CD14-positive monocyte (primary cell): ENCODE results near the gene FRY. TPM values are rescaled to one million over a fixed set of nuclear protein-coding genes. Genes with fewer than 3 reads are reported as not detected.

Experiments used
- DNase-seq, 3 donors: peaks; one replicate each; pipeline ENCODE4 v3.0.0-alpha.2; 2011 to 2022
- H2AFZ ChIP-seq: 2 replicates; pipeline ENCODE4 v1.6.0; 2012; ENCODE audit warnings: mild to moderate bottlenecking, low read depth, low read length, inconsistent platforms; ENCODE audit not compliant: insufficient read depth, poor library complexity, severe bottlenecking
- H3K27ac ChIP-seq, 2 donors: 1 replicate in 1 of 2; 2 replicates in 1 of 2; pipeline ENCODE4 v1.5.1; 2012 to 2013; ENCODE audit warnings: low read length in 2 of 2, control low read depth in 1 of 2, inconsistent platforms in 1 of 2, low read depth in 1 of 2, mild to moderate bottlenecking in 1 of 2
- H3K27me3 ChIP-seq, 2 donors: one replicate each; pipeline versions ENCODE4 v1.6.0 to v1.6.1; 2011 to 2013; ENCODE audit warnings: low read length in 2 of 2; ENCODE audit not compliant: control insufficient read depth in 2 of 2, insufficient read depth in 2 of 2
- H3K36me3 ChIP-seq, 2 donors: replicated peaks in 1 of 2; 1 replicate in 1 of 2; 2 replicates in 1 of 2; pipeline versions ENCODE4 v1.5.1 to v1.6.1; 2012 to 2013; ENCODE audit warnings: low read length in 2 of 2, control low read depth in 1 of 2, inconsistent platforms in 1 of 2, mild to moderate bottlenecking in 1 of 2; ENCODE audit not compliant: insufficient read depth in 2 of 2, control insufficient read depth in 1 of 2
- H3K4me1 ChIP-seq, 2 donors: 1 replicate in 1 of 2; 2 replicates in 1 of 2; pipeline versions ENCODE4 v1.5.1 to v1.6.1; 2012 to 2013; ENCODE audit warnings: low read length in 2 of 2, control low read depth in 1 of 2, inconsistent platforms in 1 of 2, mild to moderate bottlenecking in 1 of 2, moderate library complexity in 1 of 2; ENCODE audit not compliant: insufficient read depth in 2 of 2, control insufficient read depth in 1 of 2
- H3K4me2 ChIP-seq: replicated peaks from 2 replicates; pipeline ENCODE3; 2012; ENCODE audit warnings: low read length, moderate library complexity, mild to moderate bottlenecking; ENCODE audit not compliant: poor library complexity, severe bottlenecking; ENCODE audit errors: extremely low read depth
- H3K4me3 ChIP-seq, 3 experiments: fragments of 200-600 bp in 1 of 3; sonication (generic) in 1 of 3; replicated peaks in 1 of 3; 1 replicate in 2 of 3; 2 replicates in 1 of 3; pipeline ENCODE4 v1.5.1; 2011 to 2013; ENCODE audit warnings: low read length in 3 of 3, mild to moderate bottlenecking in 3 of 3, control low read depth in 2 of 3, low read depth in 2 of 3, inconsistent platforms in 1 of 3, moderate library complexity in 1 of 3
- H3K79me2 ChIP-seq: 2 replicates; pipeline ENCODE4 v1.6.0; 2012; ENCODE audit warnings: mild to moderate bottlenecking, control low read depth, inconsistent platforms, low read length, moderate library complexity; ENCODE audit not compliant: insufficient read depth
- H3K9ac ChIP-seq: 2 replicates; pipeline ENCODE4 v1.6.0; 2017; ENCODE audit warnings: low read length, mild to moderate bottlenecking; ENCODE audit not compliant: insufficient read depth, poor library complexity, severe bottlenecking
- H3K9me3 ChIP-seq, 2 donors: replicated peaks in 1 of 2; 1 replicate in 1 of 2; 2 replicates in 1 of 2; pipeline versions ENCODE4 v1.5.1 to v1.6.1; 2012 to 2013; ENCODE audit warnings: low read length in 2 of 2, control low read depth in 1 of 2; ENCODE audit not compliant: control insufficient read depth in 1 of 2, insufficient read depth in 1 of 2
- H4K20me1 ChIP-seq: 2 replicates; pipeline ENCODE4 v1.6.0; 2012; ENCODE audit warnings: mild to moderate bottlenecking, low read length, control low read depth, moderate library complexity; ENCODE audit not compliant: insufficient read depth
- H3K27ac Mint-ChIP-seq, 7 donors: one replicate each; pipeline ENCODE4 v1.8.0; 2020; ENCODE audit warnings: mild to moderate bottlenecking in 7 of 7, mixed read lengths in 7 of 7, moderate library complexity in 6 of 7, inconsistent platforms in 2 of 7
- H3K27me3 Mint-ChIP-seq, 3 donors: one replicate each; pipeline ENCODE4 v1.8.0; 2021 to 2022; ENCODE audit warnings: low read depth in 3 of 3, mild to moderate bottlenecking in 3 of 3, mixed read lengths in 3 of 3, moderate library complexity in 3 of 3, inconsistent platforms in 1 of 3
- H3K36me3 Mint-ChIP-seq, 2 donors: one replicate each; pipeline ENCODE4 v1.8.0; 2020; ENCODE audit warnings: mixed read lengths in 2 of 2, inconsistent platforms in 1 of 2, mild to moderate bottlenecking in 1 of 2
- H3K4me1 Mint-ChIP-seq: one replicate; pipeline ENCODE4 v1.8.0; 2020; ENCODE audit warnings: mild to moderate bottlenecking, mixed read lengths
- H3K4me3 Mint-ChIP-seq, 2 donors: one replicate each; pipeline ENCODE4 v1.8.0; 2020; ENCODE audit warnings: mild to moderate bottlenecking in 2 of 2, mixed read lengths in 2 of 2, moderate library complexity in 1 of 2
- H3K9me3 Mint-ChIP-seq, 7 donors: one replicate each; pipeline ENCODE4 v1.8.0; 2020 to 2022; ENCODE audit warnings: mixed read lengths in 7 of 7, mild to moderate bottlenecking in 6 of 7, moderate library complexity in 6 of 7, inconsistent platforms in 2 of 7
- WGBS: methylation state at CpG from one replicate; pipeline ENCODE4 v1.1.5; 2013; ENCODE audit warnings: missing lambda C conversion rate; ENCODE audit not compliant: insufficient coverage; 5-methylcytosine and 5-hydroxymethylcytosine counted together
- intact Hi-C, 2 donors: fragments of 100-400 bp; cut with micrococcal nuclease; formaldehyde crosslinking; loops; one replicate each; pipeline versions ENCODE4 v1.15.0 to v1.15.1; 2023
- polyA plus RNA-seq, 3 donors: library from polyadenylated mRNA; depleted of rRNA in 1 of 3; unstranded in 2 of 3; stranded (reverse) in 1 of 3; fragments of 300-500 nt in 2 of 3; fragments of >200 nt in 1 of 3; fragmentation: Illumina TruSeq in 2 of 3; gene quantifications; 1 replicate in 2 of 3; 2 replicates in 1 of 3; pipeline ENCODE4 v1.2.3, GENCODE V29; 2012 to 2021
- TF ChIP-seq, protein P1 (sequence below): fragments of 200-600 bp; IDR thresholded peaks from one replicate; pipeline ENCODE4 v1.8.0; 2022; ENCODE audit warnings: antibody characterized with exemption, mild to moderate bottlenecking

The FRY gene
- polyA plus RNA-seq, 3 donors, result 3.9 to 31.8 (median 5.0) TPM

- peak overlapping the region; percentile 71 to 81 for H3K4me3 Mint-ChIP-seq
- H3K9me3 ChIP-seq, result no peaks in the 10 kb centered on the region
- H2AFZ ChIP-seq, result peak overlapping the region; percentile 78
- H3K9me3 Mint-ChIP-seq, result peaks cover 0 to 4% (median 0%) of the 10 kb centered on the region in 7 donors
- peaks cover 13 to 17% of the 10 kb centered on the region in 2 donors for H3K4me1 ChIP-seq
- H3K36me3 Mint-ChIP-seq, result peaks cover 0 to 7% of the 10 kb centered on the region in 2 donors
- peaks cover 0 to 2% (median 0%) of the 10 kb centered on the region in 3 donors for H3K27me3 Mint-ChIP-seq
- H4K20me1 ChIP-seq, result no peaks in the 10 kb centered on the region
- H3K9ac ChIP-seq, result peak overlapping the region; percentile 40
- H3K79me2 ChIP-seq, result peaks cover 3% of the 10 kb centered on the region
- peak; percentile 70 to 78 (median 77) for DNase-seq
- peak overlapping the region; percentile 55 for H3K4me2 ChIP-seq
- peak overlapping the region; percentile 84 to 89 for H3K27ac ChIP-seq
- WGBS, result 80% methylated on average over 1 of the region's 1 CpG
- H3K27ac Mint-ChIP-seq, result peak overlapping the region; percentile 93 to 100 (median 99)
- H3K4me3 ChIP-seq, result peak overlapping the region; percentile 14 to 63 (median 22)
- H3K4me1 Mint-ChIP-seq, result peaks cover 34% of the 10 kb centered on the region
- no peaks in the 10 kb centered on the region for H3K36me3 ChIP-seq
- H3K27me3 ChIP-seq, result no peaks in the 10 kb centered on the region
- intact Hi-C loops, result loop anchor here in 1 of 2 donors (5.0 kb wide), 1 partner anchor 89 kb away; no protein-coding TSS in a partner anchor
- TF ChIP-seq, protein P1, sequence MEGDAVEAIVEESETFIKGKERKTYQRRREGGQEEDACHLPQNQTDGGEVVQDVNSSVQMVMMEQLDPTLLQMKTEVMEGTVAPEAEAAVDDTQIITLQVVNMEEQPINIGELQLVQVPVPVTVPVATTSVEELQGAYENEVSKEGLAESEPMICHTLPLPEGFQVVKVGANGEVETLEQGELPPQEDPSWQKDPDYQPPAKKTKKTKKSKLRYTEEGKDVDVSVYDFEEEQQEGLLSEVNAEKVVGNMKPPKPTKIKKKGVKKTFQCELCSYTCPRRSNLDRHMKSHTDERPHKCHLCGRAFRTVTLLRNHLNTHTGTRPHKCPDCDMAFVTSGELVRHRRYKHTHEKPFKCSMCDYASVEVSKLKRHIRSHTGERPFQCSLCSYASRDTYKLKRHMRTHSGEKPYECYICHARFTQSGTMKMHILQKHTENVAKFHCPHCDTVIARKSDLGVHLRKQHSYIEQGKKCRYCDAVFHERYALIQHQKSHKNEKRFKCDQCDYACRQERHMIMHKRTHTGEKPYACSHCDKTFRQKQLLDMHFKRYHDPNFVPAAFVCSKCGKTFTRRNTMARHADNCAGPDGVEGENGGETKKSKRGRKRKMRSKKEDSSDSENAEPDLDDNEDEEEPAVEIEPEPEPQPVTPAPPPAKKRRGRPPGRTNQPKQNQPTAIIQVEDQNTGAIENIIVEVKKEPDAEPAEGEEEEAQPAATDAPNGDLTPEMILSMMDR, result peak; percentile 92
Measured at GRCh38 chr13:32001154-32001768, 30.3 kb upstream of the FRY start.

DNA sequence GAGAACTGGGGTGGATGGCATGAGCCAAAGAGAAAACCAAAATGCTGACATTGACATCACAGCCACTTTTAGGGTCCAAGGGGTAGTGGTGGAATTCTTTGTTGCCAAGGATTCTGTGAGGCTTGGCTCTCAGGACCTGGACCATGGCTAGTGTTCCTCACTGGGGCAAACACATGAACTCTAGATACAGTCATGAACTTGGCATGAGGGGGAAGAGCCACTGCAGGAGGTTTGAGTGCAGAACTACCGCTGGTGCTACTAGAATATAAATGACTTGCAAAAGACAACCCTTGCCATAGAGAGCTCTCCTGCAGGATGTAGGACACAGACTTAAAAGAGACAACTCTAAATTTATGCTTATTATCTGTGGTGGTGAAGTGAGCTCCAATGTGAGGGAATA, 29.8 kb upstream of the FRY start:
- no peaks in the 10 kb centered on the region for H4K20me1 ChIP-seq
- peak overlapping the region; percentile 55 for H3K4me2 ChIP-seq
- H3K9me3 ChIP-seq, result no peaks in the 10 kb centered on the region
- Mint-ChIP-seq H3K4me3 (no peak overlapping the region), H3K27ac (peak overlapping the region; percentile 93 to 100 (median 99)), H3K36me3 (peaks cover 3 to 10% of the 10 kb centered on the region in 2 donors), H3K9me3 (peaks cover 0 to 4% (median 0%) of the 10 kb centered on the region in 7 donors), H3K27me3 (peaks cover 0 to 2% (median 0%) of the 10 kb centered on the region in 3 donors), H3K4me1 (peaks cover 29% of the 10 kb centered on the region)
- peak in 1 of 3 donors; percentile 13 for DNase-seq
- H3K36me3 ChIP-seq, result no peaks in the 10 kb centered on the region
- H3K27me3 ChIP-seq, result no peaks in the 10 kb centered on the region
- H2AFZ ChIP-seq, result peak overlapping the region; percentile 78
- peak overlapping the region in 1 of 3 experiments; percentile 63 for H3K4me3 ChIP-seq
- TF ChIP-seq, protein P1, result no peak
- peaks cover 13 to 17% of the 10 kb centered on the region in 2 donors for H3K4me1 ChIP-seq
- intact Hi-C loops, result loop anchor here in 1 of 2 donors (5.0 kb wide), 1 partner anchor 89 kb away; no protein-coding TSS in a partner anchor
- H3K79me2 ChIP-seq, result peaks cover 3% of the 10 kb centered on the region
- H3K9ac ChIP-seq, result no peak overlapping the region
- WGBS, result 0% methylated on average over 1 of the region's 1 CpG
- H3K27ac ChIP-seq, result peak overlapping the region; percentile 84 to 89
